Tibial artery (tissue), 4 donors: ENCODE results near the gene TMEM132D.

ENCODE experiments used
- DNase-seq, 2 donors: peaks; one replicate each; pipeline ENCODE4 v3.0.0-alpha.2; 2019
- H3K27ac ChIP-seq, 2 donors: fragments of 200-600 bp; sonication (generic) in 1 of 2; 1 replicate in 1 of 2; 2 replicates in 1 of 2; pipeline ENCODE4 v1.5.1; 2018 to 2019; ENCODE audit warnings: mild to moderate bottlenecking in 1 of 2
- H3K27me3 ChIP-seq, 2 donors: fragments of 200-600 bp; sonication (generic) in 1 of 2; one replicate each; pipeline versions ENCODE4 v1.5.1 to v1.6.0; 2016 to 2019
- H3K36me3 ChIP-seq, 3 donors: fragments of 200-600 bp; sonication (generic) in 2 of 3; one replicate each; pipeline ENCODE4 v1.5.1; 2016 to 2019; ENCODE audit warnings: mild to moderate bottlenecking in 2 of 3
- H3K4me1 ChIP-seq, 4 donors: fragments of 200-600 bp; sonication (generic) in 2 of 4; 1 replicate in 3 of 4; 2 replicates in 1 of 4; pipeline ENCODE4 v1.5.1; 2016 to 2019
- H3K4me3 ChIP-seq, 2 donors: fragments of 200-600 bp; sonication (generic) in 1 of 2; 1 replicate in 1 of 2; 2 replicates in 1 of 2; pipeline ENCODE4 v1.5.1; 2018 to 2019; ENCODE audit warnings: mild to moderate bottlenecking in 2 of 2
- H3K9me3 ChIP-seq, 3 donors: fragments of 200-600 bp; sonication (generic) in 1 of 3; one replicate each; pipeline ENCODE4 v1.5.1; 2016 to 2019
- CTCF ChIP-seq, 2 experiments: fragments of 200-600 bp in 1 of 2; fragments of 450-650 bp in 1 of 2; IDR thresholded peaks; one replicate each; pipeline ENCODE4 v1.5.1; 2017 to 2019; ENCODE audit warnings: antibody characterized with exemption in 2 of 2, mild to moderate bottlenecking in 1 of 2, moderate library complexity in 1 of 2
- intact Hi-C: fragments of 100-400 bp; cut with DNase I; formaldehyde crosslinking; loops from one replicate; pipeline ENCODE4 v1.15.0; 2023; ENCODE audit warnings: low total_unique reads

Gene TMEM132D

GRCh38 chr12:129871991-129872972 lies 31.5 kb downstream of the TMEM132D start:
- DNase-seq, result no peak
- no peak overlapping the region for H3K4me3 ChIP-seq
- no peaks in the 10 kb centered on the region for H3K27me3 ChIP-seq
- no peaks in the 10 kb centered on the region for H3K4me1 ChIP-seq
- H3K9me3 ChIP-seq, result peaks cover 0 to 9% (median 0%) of the 10 kb centered on the region in 3 donors
- intact Hi-C loops, result no loop called here
- H3K36me3 ChIP-seq, result no peaks in the 10 kb centered on the region
- H3K27ac ChIP-seq, result no peak overlapping the region
- TF ChIP-seq CTCF (IDR thresholded peaks at IDR 0.05), result no peak

- no peak for TF ChIP-seq CTCF (IDR thresholded peaks at IDR 0.05)
- intact Hi-C loops, result no loop called here
- Histone ChIP-seq H3K36me3 (no peaks in the 10 kb centered on the region), H3K4me3 (no peak overlapping the region), H3K27ac (no peak overlapping the region), H3K9me3 (peaks cover 0 to 9% (median 0%) of the 10 kb centered on the region in 3 donors), H3K4me1 (no peaks in the 10 kb centered on the region), H3K27me3 (no peaks in the 10 kb centered on the region)
- DNase-seq, result no peak
Observed at GRCh38 chr12:129870796-129871195, 33.0 kb downstream of the TMEM132D start.

- Histone ChIP-seq H3K4me1 (no peaks in the 10 kb centered on the region), H3K36me3 (no peaks in the 10 kb centered on the region), H3K27me3 (no peaks in the 10 kb centered on the region), H3K27ac (no peak overlapping the region), H3K9me3 (peaks cover 0 to 9% (median 0%) of the 10 kb centered on the region in 3 donors), H3K4me3 (no peak overlapping the region)
- intact Hi-C loops, result no loop called here
- no peak for DNase-seq
- TF ChIP-seq CTCF (IDR thresholded peaks at IDR 0.05), result no peak
Observed at GRCh38 chr12:129870136-129870535, 33.7 kb downstream of the TMEM132D start.

GRCh38 chr12:129868575-129868974 lies 35.2 kb downstream of the TMEM132D start:
- Histone ChIP-seq H3K27ac (no peak overlapping the region), H3K36me3 (no peaks in the 10 kb centered on the region), H3K4me3 (no peak overlapping the region), H3K27me3 (no peaks in the 10 kb centered on the region), H3K9me3 (peaks cover 0 to 9% (median 0%) of the 10 kb centered on the region in 3 donors), H3K4me1 (no peaks in the 10 kb centered on the region)
- DNase-seq, result no peak
- intact Hi-C loops, result no loop called here
- no peak for TF ChIP-seq CTCF (IDR thresholded peaks at IDR 0.05)

- H3K4me3 ChIP-seq, result no peak overlapping the region
- intact Hi-C loops, result no loop called here
- no peaks in the 10 kb centered on the region for H3K4me1 ChIP-seq
- H3K36me3 ChIP-seq, result no peaks in the 10 kb centered on the region
- no peaks in the 10 kb centered on the region for H3K9me3 ChIP-seq
- no peak overlapping the region for H3K27ac ChIP-seq
- no peak for DNase-seq
- TF ChIP-seq CTCF (IDR thresholded peaks at IDR 0.05), result no peak
- H3K27me3 ChIP-seq, result no peaks in the 10 kb centered on the region
Observed at GRCh38 chr12:129863938-129864337, 39.9 kb downstream of the TMEM132D start.
